GM04503 (cell line): ENCODE measurements around the gene BHLHA15.
"Not testable (repeated sequence)": the region's sequence is repeated elsewhere in the genome, so short reads cannot be mapped to it uniquely, and the experiment has no call there.

Source experiments
- DNase-seq: peaks from one replicate; pipeline ENCODE4 v3.0.0-alpha.2; 2012; ENCODE audit warnings: low read depth

The BHLHA15 gene

DNA sequence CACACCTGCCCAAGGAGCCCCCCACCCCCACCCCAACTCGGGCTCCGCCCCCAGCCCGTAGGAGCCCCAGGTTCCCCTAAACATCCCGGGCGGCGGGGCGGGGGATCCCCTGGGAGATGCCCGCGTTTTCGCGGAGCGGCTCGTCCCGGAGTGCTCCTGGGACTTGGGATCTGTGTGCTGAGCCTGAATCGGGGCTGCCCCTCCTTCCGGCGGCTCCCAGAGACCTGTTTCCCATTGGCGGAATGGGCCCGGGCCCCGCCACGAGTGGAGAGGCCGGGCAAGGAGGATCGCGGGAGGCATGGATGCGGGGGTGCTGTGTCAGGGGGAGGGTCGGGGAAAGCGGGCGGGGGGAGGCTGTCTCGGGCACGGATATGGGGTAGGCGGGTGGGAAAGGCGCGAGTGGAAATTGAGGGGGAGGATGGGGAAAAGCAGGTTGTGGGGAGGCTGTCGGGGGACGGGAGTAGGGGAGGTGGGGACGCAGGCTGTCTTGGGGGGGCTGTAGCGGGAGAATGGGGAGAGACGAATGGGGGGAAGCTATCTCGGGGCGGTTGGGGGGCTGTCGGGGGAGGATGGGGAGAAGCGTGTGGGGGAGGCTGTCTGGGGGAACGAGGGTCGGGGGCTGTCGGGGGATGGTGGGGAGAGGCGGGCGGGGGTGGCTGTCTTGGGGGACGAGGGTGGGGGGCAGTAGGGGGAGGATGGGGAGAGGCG is 572 bp upstream of the BHLHA15 start:
- DNase-seq = no peak

DNA sequence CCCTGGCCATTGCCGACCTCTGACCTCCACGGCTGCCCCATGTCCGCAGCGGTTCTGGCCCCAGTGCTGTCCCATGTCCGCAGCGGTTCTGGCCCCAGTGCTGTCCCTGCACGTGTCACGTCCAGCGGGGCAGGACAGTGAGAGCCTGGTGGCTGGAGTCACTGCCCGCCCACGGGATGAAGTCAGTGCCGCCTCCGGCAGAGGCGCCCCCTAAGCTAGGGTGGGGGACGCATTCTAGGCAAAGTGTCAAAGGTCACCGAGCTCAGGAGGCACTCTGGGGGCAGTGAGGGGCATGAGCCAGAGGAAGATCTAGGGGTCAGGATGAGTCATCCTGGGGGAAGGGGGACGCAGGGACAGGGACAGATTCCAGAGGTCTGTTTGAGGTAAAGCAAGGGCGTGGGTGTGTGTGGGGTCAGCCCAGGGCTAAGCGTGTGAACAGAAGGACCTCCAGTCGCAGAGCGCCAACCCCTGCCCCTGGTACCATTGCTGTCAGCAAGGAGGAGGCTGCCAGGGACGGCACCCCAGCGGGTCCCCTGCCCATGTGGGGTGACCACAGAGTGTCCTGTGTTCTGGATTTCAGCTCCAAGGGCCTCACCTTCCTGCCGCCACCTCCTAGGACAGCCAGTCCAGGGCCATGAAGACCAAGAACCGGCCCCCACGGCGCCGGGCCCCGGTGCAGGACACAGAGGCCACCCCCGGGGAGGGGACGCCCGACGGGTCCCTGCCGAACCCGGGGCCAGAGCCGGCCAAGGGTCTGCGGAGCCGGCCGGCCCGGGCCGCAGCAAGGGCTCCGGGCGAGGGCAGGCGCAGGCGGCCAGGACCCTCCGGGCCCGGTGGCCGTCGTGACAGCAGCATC is 665 bp downstream of the BHLHA15 start:
- no peak for DNase-seq

DNA sequence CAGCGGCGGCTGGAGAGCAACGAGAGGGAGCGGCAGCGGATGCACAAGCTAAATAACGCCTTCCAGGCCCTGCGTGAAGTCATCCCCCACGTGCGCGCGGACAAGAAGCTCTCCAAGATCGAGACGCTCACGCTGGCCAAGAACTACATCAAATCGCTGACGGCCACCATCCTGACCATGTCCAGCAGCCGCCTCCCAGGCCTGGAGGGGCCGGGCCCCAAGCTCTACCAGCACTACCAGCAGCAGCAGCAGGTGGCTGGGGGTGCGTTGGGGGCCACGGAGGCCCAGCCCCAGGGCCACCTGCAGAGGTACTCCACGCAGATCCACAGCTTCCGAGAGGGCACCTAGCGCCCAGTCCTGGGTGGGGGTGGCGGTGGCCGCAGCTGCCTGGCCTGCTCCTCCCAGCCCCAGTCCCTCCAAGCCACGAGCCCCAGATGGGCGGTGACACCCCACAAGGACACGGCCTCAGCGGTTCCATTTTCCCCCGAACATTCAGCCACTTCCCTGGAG is 1.3 kb downstream of the BHLHA15 start:
- no peak for DNase-seq

DNA sequence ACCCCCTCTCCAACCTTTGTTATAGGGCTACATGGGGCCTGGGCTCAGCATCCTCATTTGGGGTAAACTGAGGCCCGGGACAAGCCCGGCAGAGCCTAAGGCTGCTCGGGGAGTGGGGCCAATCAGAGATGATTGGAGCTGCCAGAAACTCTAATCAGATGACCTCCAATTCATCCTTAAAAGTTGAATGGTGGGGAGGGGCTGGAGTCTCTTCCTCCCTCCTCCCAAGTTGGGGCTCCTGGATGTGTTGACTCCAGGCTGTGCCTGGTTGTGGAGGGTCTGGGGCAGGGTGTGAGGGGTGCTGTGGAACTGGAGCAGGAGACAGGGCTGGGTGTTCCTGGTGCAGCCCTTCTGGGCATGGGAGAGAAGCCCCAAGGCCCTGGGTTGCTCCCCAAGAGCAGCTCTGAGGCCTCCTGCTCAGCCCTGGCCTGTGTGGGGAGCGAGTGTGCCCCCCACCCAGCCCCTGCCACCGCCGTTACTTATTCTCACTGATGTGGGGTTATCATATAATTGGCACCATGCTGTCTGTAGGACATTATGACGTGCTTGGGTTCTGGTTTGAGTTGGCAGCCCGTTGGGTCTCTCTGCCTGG is 2.2 kb downstream of the BHLHA15 start:
- no peak for DNase-seq

DNA sequence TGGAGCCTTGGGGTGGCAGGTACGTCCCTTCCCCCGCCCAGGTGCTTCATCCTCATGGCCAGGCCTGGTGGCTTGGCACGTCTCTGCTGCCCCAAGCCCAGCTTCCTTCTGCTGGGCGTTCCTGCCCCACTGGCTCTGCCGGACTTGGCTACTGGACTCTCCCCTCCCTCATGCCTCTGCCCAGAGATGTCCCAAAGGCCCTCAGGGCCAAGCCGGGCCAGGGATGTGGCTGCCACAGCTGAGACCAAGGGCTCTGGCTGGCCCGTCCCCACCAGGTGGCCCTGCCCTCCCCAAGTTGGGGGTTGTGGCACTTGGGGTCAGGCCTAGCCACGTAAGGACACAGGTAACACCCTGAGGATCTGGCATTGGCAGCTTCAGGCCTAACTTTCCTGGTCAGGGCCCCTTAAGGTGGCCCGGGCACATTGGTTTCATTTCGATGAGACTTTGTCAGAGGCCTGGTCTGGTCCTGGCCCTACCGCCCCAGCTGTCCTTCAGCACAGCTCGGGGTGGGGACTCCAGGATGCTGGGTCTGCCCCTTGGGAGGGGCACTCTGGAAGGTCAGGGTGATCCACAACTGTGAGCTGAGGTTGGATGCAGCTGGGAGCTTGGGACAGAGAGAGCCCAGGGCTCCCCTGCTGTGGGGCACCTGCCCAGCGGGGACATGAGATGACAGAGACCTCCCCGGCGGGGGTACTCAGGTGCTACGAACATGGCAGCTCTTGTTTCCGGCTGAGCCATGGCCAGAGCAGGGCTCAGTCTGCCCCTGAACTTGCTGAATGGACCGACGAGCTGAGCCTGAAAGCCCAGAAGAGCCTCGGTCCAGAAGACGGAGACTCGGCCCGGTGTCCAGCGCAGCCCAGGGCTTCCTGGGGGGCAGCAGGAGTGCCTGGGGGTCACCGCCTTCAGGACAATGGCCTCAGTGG is 2.9 kb downstream of the BHLHA15 start:
- no peak for DNase-seq

DNA sequence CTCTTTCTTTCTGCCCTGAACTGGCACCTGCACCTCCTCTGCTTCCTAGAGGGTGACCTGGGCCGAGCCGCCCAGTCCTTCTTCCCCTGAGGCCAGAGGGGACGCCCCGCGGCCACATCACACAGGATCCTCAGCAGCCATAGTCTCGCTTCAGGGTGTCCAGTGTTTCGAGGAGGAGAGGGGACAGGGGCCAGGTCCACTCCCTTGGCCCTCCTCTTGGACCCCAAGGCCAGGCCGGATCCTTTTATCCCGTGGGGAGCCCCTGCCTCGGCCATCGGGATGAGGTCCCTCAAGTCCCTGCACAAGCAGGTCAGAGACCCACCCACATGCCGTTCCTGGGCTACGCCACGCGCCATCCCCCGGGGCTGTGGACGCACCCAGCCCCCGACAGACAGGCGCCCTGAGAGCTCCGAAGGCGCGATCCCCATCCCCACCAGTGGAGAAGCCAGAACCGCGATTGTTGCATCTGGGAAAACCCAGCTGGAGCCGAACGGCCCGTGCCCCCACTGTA is 3.6 kb downstream of the BHLHA15 start:
- no peak for DNase-seq

DNA sequence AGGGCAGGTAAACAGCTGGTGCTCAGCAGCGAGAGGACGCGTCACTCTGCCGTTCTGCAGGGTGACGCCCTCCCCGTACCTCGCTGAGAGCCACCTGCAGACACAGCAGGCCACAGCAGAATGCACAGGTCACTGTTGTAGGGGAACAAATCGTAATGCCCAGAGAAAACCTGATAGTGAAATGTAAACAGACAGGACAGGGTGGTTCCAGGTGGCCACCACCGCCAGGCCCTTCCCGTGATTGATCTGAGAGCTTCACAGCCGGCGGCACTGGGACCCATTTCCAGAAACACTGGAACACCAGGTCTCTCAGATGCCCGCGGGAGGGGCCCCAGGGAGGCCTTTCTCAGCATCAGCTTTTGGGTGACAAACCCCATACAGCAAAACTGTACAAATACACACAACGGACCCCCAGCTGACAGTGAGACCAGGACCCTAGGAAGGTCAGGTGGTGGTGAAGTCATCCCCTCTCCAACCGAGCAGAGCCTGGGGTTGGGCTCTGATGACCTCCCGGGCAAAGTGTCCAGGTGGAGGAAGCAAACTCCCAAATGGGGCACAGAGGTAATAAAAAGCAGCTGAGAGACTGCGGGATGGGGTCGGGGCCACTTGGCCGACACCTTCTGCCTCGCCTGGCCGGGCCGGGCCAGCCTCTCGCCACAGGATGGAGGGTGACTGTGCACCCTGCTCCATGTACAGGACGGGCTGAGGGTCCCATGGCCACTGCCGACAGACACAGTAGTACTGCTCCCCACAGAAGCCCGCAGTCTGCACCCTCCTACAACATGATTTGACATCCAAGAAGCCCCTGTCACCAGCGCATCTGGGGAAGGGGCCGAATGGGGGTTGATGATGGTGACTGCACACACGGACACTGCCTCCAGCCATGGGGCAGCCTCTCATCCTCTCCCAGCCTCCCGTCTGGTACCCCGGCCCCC is 4.6 kb downstream of the BHLHA15 start:
- DNase-seq = no peak

DNA sequence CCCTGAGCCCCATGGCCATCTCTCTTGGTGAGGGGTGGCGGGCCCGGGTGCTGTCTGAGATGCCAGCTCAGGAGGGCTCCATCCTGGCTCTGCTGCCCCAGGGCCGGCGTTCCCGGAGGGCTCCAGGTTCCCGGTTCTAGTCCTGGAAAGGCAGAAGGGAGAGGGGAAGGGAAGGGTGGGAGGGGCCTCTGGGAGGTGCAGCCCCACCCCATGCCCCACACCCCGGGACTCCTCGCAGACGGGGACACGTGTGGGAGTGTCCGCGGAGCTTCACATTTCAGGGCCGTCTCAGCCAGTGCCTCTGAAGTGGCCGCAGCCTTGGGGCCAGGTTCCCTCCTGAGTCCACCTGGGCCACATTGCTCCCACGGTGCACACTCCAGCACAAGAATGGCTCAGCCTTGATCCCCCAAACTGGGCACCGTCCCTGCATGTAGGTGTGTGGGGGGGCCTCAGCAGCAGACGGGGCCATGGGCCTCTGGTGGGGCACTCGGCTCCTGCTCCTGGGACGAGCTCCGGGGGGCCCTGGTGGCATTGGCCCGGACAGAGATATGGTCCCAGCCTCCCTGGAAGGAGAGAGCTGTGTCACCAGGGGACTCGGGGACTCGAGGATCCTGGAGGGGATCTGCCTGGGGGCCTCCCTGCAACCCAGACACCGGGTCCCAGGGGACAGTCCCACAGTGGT is 5.8 kb downstream of the BHLHA15 start:
- no peak for DNase-seq

DNA sequence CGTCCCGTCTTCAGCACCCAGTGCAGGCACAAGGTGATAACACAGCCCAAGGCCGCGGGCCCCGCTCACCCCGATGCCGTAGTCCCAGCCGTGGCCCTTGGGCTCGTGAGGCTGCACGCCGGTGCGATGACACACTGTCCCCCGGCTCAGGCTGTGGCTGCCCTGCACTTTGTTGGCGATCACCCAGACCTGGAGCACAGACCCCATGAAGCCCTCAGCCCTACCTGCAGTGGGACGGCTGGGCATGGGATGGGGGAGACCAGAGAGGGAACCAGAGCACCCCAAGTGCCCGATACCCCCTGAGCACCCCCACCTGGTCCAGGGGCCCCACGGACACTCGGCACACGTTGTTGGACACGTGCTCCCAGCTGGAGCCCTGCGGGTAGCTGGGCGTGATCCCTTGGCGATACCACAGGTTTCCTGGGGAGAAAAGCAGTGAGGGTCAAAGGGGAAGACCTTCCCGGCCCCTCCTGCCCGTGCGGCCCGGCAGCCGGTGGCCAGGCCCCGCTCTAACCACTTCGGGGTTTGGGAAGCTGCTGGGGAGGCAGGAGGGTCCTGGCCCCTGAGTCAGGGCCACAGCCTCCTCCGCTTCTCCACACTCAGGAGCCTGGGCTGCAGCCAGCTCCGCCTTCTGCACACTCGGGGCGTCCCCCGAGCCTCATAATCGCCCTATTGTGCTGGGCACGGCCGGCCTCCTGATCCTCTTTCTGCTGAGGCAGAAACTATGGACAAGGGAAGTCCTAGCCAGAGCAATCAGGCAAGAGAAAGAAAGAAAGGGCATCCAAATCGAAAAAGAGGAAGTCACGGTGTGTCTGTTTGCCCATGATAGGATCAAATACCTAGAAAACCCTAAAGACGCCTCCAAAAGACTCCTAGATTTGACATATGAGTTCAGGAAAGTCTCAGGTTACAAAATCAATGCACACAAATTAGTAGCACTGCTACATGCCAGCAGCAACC is 6.7 kb downstream of the BHLHA15 start:
- DNase-seq = no peak

DNA sequence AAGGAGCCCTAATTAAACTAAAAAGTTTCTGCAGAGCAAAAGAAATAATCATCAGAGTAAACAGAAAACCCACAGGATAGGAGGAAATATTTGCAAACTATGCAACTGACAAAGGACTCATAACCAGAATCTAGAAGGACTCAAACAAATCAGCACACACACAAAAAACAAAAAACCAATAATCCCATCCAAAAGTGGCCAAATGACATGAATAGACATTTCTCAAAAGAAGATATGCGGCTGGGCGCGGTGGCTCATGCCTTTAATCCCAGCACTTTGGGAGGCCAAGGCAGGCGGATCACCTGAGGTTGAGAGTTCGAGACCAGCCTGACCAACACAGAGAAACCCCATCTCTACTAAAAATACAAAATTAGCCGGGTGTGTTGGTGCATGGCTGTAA is 8.1 kb downstream of the BHLHA15 start:
- not testable (repeated sequence) for DNase-seq

DNA sequence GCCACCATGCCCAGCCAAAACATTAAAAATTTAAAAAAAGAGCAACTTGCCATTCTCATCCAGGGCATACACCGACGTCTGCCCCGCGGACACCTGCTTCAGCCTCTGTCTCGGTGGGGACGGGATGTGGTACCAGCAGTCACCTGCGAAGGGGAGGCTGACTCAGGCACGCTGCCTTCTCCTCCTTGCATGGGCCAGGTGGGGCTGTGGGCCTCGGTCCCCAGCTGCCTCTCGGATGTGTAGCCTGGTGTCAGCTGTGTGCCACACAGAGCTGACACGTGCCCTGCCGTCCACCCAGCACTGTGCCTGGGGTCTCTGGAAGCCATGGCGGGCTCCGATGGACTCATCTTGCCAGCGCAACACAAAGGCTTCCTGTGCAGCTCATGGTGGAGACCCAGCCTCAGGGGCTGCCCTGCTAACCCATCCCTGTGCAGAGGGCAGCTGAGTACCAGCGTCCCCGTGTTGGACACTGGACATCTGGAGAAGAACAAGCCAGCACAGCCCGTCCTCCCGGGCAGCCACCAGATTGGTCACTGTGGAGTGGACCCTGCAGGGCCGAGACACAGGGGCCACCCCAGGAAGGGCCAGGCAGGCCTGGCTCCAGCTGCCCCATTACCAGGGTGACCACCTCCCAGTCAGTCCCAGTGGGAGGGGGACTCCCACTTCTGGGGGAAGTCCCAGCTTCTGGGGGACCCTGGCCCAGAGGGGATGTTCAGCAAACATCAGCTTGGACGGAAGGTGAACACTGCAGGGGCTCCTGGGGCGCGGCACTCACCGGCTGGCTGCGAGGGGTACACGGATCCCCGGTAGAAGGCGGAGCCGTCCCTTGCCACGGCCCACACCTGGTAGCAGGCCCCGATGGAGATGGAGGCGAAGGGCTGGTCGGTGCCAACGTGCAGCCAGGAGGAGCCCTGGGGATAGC is 10.6 kb downstream of the BHLHA15 start:
- DNase-seq = no peak

DNA sequence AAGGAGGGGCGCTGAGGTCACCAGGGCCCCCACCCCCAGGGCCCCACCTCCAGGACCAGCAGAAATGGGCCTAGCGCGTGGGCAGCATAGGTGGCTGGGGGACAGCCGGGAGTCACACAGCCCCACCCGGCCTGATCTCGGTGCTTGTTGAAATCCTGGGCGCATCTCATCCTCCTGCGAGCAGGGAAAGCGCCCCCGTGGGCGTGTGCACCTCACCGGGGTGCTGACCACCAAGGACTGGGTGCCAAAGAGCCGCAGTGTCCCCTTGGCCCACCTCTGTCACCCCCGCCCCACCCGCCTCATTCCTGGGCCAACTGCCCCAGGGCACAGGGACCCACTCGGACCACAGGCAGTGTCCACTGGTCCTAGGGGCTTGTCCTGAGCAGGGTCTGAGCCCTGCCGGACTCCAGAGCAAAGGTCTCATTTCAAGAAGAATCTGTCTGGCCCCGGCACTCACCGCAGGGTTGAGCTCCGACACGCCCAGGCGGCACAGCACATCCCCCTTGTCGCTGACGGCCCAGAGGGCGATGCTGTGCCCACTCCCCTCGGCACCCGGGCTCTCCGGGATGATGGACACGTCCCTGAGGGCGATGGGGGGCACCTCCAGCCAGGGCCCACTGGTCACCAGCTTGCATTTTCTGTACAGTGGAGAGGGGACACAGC is 11.4 kb downstream of the BHLHA15 start:
- no peak for DNase-seq

DNA sequence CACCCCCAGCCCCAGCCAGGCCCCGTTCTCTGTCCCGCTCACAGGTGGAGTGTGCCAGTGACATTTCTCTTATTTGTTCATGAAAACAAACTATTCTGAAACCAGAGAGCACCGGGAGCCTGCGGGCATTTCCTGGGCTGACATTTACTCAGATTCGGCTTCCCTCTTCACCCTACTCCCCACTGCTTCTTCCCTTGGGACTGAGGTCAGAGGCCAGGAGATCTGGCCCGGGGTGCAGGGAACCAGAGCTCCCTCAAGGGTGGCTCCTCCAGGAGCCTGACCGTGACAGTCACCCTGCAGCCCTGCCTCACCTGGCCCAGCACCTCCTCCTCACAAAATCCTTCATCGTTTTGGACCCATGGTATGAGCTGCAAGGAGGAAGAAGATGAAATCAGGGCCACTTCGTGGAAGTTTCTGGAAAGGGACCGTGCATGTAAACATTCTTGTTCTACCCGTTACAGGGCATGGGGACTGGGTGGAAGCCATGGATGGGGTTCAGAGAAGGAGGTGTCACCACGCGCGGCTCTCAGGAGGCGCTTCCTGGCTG is 12.2 kb downstream of the BHLHA15 start:
- DNase-seq = no peak

DNA sequence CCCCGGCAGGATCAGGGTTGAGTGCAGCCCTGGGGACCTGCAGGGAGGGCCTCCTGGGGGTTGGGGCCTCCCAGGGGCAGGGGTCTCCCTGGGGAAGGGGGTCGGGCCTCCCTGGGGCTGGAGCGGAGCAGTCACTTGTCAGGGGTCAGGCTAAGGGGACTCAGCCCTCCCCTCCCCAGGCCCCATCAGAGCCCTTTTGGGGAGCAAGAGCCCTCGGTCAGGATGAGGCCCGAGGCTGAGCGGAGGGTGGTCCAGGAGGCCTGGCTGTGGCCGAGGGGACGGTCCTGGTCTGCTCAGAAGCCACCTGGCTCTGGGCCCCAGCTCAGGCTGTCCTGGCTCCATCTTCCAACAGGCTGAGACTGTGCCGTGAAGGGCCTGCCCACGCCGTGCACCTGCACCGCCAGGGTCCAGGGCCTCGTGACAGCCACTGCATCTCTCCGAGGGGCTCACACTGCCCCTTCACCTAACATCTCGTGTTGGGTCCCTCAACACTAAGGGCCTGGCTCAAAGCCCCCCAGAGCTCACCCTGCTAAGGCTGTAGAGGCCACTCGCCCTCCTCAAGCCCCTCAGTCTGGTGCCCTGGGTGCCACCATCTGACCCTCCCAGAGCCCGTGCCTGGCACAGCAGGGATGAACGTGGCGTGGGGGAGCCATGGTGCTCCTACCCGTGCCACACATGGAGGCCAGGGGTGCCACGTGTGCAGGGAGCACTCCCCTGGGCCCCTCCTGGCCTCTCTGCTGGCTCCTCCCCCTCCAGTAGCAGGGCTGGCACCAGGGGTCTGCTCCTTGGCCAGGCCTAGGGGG is 12.9 kb downstream of the BHLHA15 start:
- DNase-seq = no peak

DNA sequence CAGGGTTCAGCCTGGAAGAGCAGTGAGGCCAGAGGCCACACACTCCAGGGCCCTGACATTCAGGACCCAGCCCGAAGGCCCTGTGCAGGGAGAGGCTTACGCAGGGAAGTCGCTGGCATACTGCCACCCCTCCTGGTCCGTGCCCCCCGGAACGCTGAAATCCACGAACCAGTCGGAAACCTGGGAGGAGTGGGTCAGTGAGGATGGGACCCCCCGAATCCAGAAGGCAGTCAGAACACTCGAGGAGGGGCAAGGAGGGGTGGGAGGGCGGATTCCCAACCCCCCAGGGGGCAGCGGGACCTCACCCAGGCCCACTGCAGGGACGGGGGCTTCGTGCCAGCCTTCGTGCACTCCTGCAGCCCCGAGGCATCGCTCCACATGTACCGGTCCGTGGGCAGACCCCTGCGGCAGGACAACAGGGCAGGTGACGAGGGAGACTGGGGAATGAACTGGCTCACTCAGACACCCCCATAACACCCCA is 13.5 kb downstream of the BHLHA15 start:
- no peak for DNase-seq
